HCT116 (cell line): Measurements from ENCODE around the gene CNTN5. TPM values are rescaled to one million over a fixed set of nuclear protein-coding genes. Genes with fewer than 3 reads are reported as not detected.

ENCODE experiments used
- ATAC-seq: fragments of 200-7000 bp; cut with Tn5 transposase; 2 replicates; pipeline ENCODE4 v1.9.1; 2020; ENCODE audit warnings: mild to moderate bottlenecking, moderate library complexity
- BruUV-seq: library from RNA; stranded (reverse); fragments of 400-500 nt; replicated peaks from 2 replicates; lab custom pipeline; 2021; lab: Mats Ljungman, UMichigan
- CTCF ChIA-PET: fragments of 300-600 bp; sonication (Branson Sonifier 250); formaldehyde crosslinking; loops from one replicate; lab custom pipeline; 2021; ENCODE audit warnings: antibody characterized with exemption; lab: Charles Lee
- POLR2A ChIA-PET: fragments of 300-600, 350-600 bp; sonication (Branson Sonifier 250); formaldehyde crosslinking; loops from one replicate; lab custom pipeline; 2021; ENCODE audit warnings: antibody characterized with exemption; lab: Charles Lee
- RAD21 ChIA-PET, 2 experiments: fragments of 300-600 bp; sonication (Branson Sonifier 250); formaldehyde crosslinking; loops; one replicate each; lab custom pipeline; 2023; ENCODE audit warnings: low total read pairs in 2 of 2; ENCODE audit not compliant: uncharacterized antibody in 2 of 2, unreplicated experiment in 2 of 2, low non-redundant PET in 1 of 2; lab: Charles Lee
- DNase-seq: peaks from one replicate; pipeline ENCODE4 v3.0.0-alpha.2; 2010; ENCODE audit warnings: low read depth, low spot score
- H2AFZ ChIP-seq: fragments of 200-600 bp; shearing (Covaris generic), sonication (generic); 2 replicates; pipeline ENCODE4 v1.6.1; 2017; ENCODE audit warnings: low read depth, mixed run types, mixed read lengths, antibody characterized with exemption, low read length; ENCODE audit not compliant: poor library complexity, severe bottlenecking
- H3K27ac ChIP-seq: 2 replicates; pipeline ENCODE4 v1.5.1; 2012; ENCODE audit warnings: low read depth, low read length
- H3K27me3 ChIP-seq: fragments of 200-600 bp; sonication (generic); 2 replicates; pipeline ENCODE4 v1.6.1; 2016; ENCODE audit warnings: mixed run types, low read length, mixed read lengths; ENCODE audit not compliant: insufficient read depth
- H3K36me3 ChIP-seq, 2 experiments: fragments of 200-500 bp in 1 of 2; fragments of 200-600 bp in 1 of 2; sonication (Bioruptor generic) in 1 of 2; sonication (generic) in 1 of 2; 2 replicates each; pipeline versions ENCODE4 v1.5.1 to v1.6.1; 2014 to 2016; ENCODE audit warnings: low read length in 2 of 2, inconsistent platforms in 1 of 2, mixed read lengths in 1 of 2, mixed run types in 1 of 2; ENCODE audit not compliant: insufficient read depth in 2 of 2, control insufficient read depth in 1 of 2
- H3K4me1 ChIP-seq, 2 experiments: fragments of 200-600 bp in 1 of 2; sonication (generic) in 1 of 2; 2 replicates each; pipeline versions ENCODE4 v1.5.1 to v1.6.1; 2012 to 2017; ENCODE audit warnings: low read length in 2 of 2, inconsistent platforms in 1 of 2, mild to moderate bottlenecking in 1 of 2, mixed read lengths in 1 of 2, mixed run types in 1 of 2, moderate library complexity in 1 of 2; ENCODE audit not compliant: insufficient read depth in 2 of 2, control insufficient read depth in 1 of 2
- H3K4me2 ChIP-seq: fragments of 200-600 bp; sonication (generic); 2 replicates; pipeline ENCODE4 v1.6.1; 2017; ENCODE audit warnings: mixed run types, low read length, mixed read lengths
- H3K4me3 ChIP-seq, 2 experiments: fragments of 200-600 bp in 1 of 2; sonication (generic) in 1 of 2; replicated peaks in 1 of 2; 2 replicates each; pipeline ENCODE4 v1.5.1; 2011 to 2016; ENCODE audit warnings: low read length in 2 of 2, control low read depth in 1 of 2, low read depth in 1 of 2, mild to moderate bottlenecking in 1 of 2, mixed read lengths in 1 of 2, mixed run types in 1 of 2
- H3K79me2 ChIP-seq: fragments of 200-600 bp; sonication (generic); 2 replicates; pipeline ENCODE4 v1.6.1; 2017; ENCODE audit warnings: mild to moderate bottlenecking, mixed run types, low read length, moderate library complexity, mixed read lengths; ENCODE audit not compliant: insufficient read depth
- H3K9ac ChIP-seq: fragments of 200-600 bp; sonication (generic); 2 replicates; pipeline ENCODE4 v1.6.1; 2016; ENCODE audit warnings: low read length, mixed read lengths
- H3K9me2 ChIP-seq: fragments of 200-600 bp; sonication (generic), shearing (Covaris generic); 2 replicates; pipeline ENCODE4 v1.6.1; 2017; ENCODE audit warnings: mixed run types, mild to moderate bottlenecking, moderate library complexity; ENCODE audit not compliant: insufficient read depth
- H3K9me3 ChIP-seq, 2 experiments: fragments of 200-500 bp in 1 of 2; fragments of 200-600 bp in 1 of 2; sonication (Bioruptor generic) in 1 of 2; sonication (generic) in 1 of 2; 2 replicates each; pipeline ENCODE4 v1.6.1; 2014 to 2017; ENCODE audit warnings: low read length in 2 of 2, mixed read lengths in 2 of 2, inconsistent platforms in 1 of 2, low read depth in 1 of 2, mild to moderate bottlenecking in 1 of 2, mixed run types in 1 of 2, moderate library complexity in 1 of 2; ENCODE audit not compliant: control insufficient read depth in 1 of 2, insufficient read depth in 1 of 2
- H4K20me1 ChIP-seq: fragments of 200-600 bp; sonication (generic), shearing (Covaris generic); 2 replicates; pipeline ENCODE4 v1.6.1; 2017; ENCODE audit warnings: mixed run types, mild to moderate bottlenecking, moderate library complexity; ENCODE audit not compliant: insufficient read depth
- ATF3 ChIP-seq: IDR thresholded peaks from 2 replicates; pipeline ENCODE4 v1.6.1; 2012
- CBX3 ChIP-seq: IDR thresholded peaks from 2 replicates; pipeline ENCODE4 v1.6.1; 2012; ENCODE audit warnings: low read depth
- EGR1 ChIP-seq: IDR thresholded peaks from 2 replicates; pipeline ENCODE4 v1.6.1; 2012; ENCODE audit warnings: low read depth
- ELF1 ChIP-seq: IDR thresholded peaks from 2 replicates; pipeline ENCODE4 v1.6.1; 2012; ENCODE audit warnings: low read depth, borderline replicate concordance
- EZH2 ChIP-seq: fragments of 200-600 bp; sonication (generic); IDR thresholded peaks from 2 replicates; pipeline ENCODE4 v1.6.1; 2017; ENCODE audit warnings: antibody characterized with exemption, mixed run types
- EZH2phosphoT487 ChIP-seq: fragments of 200-600 bp; IDR thresholded peaks from 2 replicates; pipeline ENCODE4 v1.6.1; 2018; ENCODE audit warnings: antibody characterized with exemption, borderline replicate concordance
- FOSL1 ChIP-seq: IDR thresholded peaks from 2 replicates; pipeline ENCODE4 v1.6.1; 2012; ENCODE audit warnings: low read depth
- MAX ChIP-seq: IDR thresholded peaks from 2 replicates; pipeline ENCODE4 v1.6.1; 2012
- POLR2AphosphoS5 ChIP-seq: IDR thresholded peaks from 2 replicates; pipeline ENCODE4 v1.6.1; 2011; ENCODE audit warnings: mild to moderate bottlenecking, low read depth, low read length, moderate library complexity
- REST ChIP-seq: IDR thresholded peaks from 2 replicates; pipeline ENCODE4 v1.6.1; 2012; ENCODE audit warnings: low read depth
- SIN3A ChIP-seq: IDR thresholded peaks from 2 replicates; pipeline ENCODE4 v1.6.1; 2012; ENCODE audit warnings: low read depth
- SP1 ChIP-seq: IDR thresholded peaks from 2 replicates; pipeline ENCODE4 v1.6.1; 2012; ENCODE audit warnings: low read depth
- SRF ChIP-seq: IDR thresholded peaks from 2 replicates; pipeline ENCODE4 v1.6.1; 2012; ENCODE audit warnings: low read depth
- ZBTB33 ChIP-seq: IDR thresholded peaks from 2 replicates; pipeline ENCODE4 v1.6.1; 2011; ENCODE audit warnings: mild to moderate bottlenecking, low read length, moderate library complexity; ENCODE audit not compliant: insufficient replicate concordance; ENCODE audit errors: extremely low read depth
- ZFX ChIP-seq: fragments of 450-650 bp; IDR thresholded peaks from 2 replicates; pipeline ENCODE4 v1.6.1; 2017
- ZNF274 ChIP-seq: fragments of 200-500 bp; sonication (Bioruptor generic); IDR thresholded peaks from 2 replicates; pipeline ENCODE4 v1.6.1; 2014; ENCODE audit warnings: mild to moderate bottlenecking, low read depth, low read length, inconsistent platforms
- intact Hi-C: fragments of 100-400 bp; cut with micrococcal nuclease; formaldehyde crosslinking; loops from 2 replicates; pipeline ENCODE4 v1.10.0; 2022
- total RNA-seq: library from RNA; stranded (reverse); gene quantifications from one replicate; pipeline ENCODE4 v1.2.1, GENCODE V29; 2021; ENCODE audit not compliant: unreplicated experiment

The CNTN5 gene
- total RNA-seq, 1 experiment from 2014 or later: not detected

- no peaks in the 10 kb centered on the region for H4K20me1 ChIP-seq
- no peak overlapping the region for H2AFZ ChIP-seq
- H3K9ac ChIP-seq: no peak overlapping the region
- CTCF ChIA-PET: no interaction called here
- RAD21 ChIA-PET: no interaction called here
- peaks cover 0 to 4% of the 10 kb centered on the region in 2 experiments; a peak in 3 of 4 replicates for H3K9me3 ChIP-seq
- H3K27ac ChIP-seq: no peak overlapping the region
- BruUV-seq: no TSS peak
- no peaks in the 10 kb centered on the region for H3K36me3 ChIP-seq
- DNase-seq: no peak
- H3K4me2 ChIP-seq: no peak overlapping the region
- no peaks in the 10 kb centered on the region for H3K4me1 ChIP-seq
- H3K27me3 ChIP-seq: no peaks in the 10 kb centered on the region
- POLR2A ChIA-PET: no interaction called here
- intact Hi-C loops: no loop called here
- no peaks in the 10 kb centered on the region for H3K79me2 ChIP-seq
- TF ChIP-seq SRF (no peak), EZH2phosphoT487 (no peak), SP1 (no peak), REST (no peak), ELF1 (no peak), EGR1 (no peak), ZNF274 (no peak), MAX (no peak), CBX3 (no peak), SIN3A (no peak), ZFX (no peak), ATF3 (no peak), FOSL1 (no peak), EZH2 (no peak), ZBTB33 (no peak), POLR2AphosphoS5 (no peak)
- TF ChIP-seq, all 23 proteins: peak for 0
- Histone ChIP-seq H3K9me2 (no peaks in the 10 kb centered on the region), H3K4me3 (no peak overlapping the region)
- no peak for ATAC-seq
Measured at GRCh38 chr11:99567334-99567956, 546.7 kb downstream of the CNTN5 start.
